AG09309 (cell line): Measurements from ENCODE around the gene PCMTD2.

Source experiments
- DNase-seq: peaks from one replicate; pipeline ENCODE4 v3.0.0-alpha.2; 2010; ENCODE audit warnings: low read depth
- H3K4me3 ChIP-seq: 2 replicates; pipeline ENCODE4 v1.5.1; 2011; ENCODE audit warnings: mild to moderate bottlenecking, low read depth, low read length, moderate library complexity; ENCODE audit not compliant: control insufficient read depth
- CTCF ChIP-seq: IDR thresholded peaks from 2 replicates; pipeline ENCODE4 v1.5.1; 2011; ENCODE audit warnings: mild to moderate bottlenecking, low read depth, low read length, inconsistent platforms; ENCODE audit not compliant: insufficient read depth, control insufficient read depth; ENCODE audit errors: missing control alignments

Gene PCMTD2

GRCh38 chr20:64237316-64237715 lies 18.2 kb upstream of the PCMTD2 start:
- H3K4me3 ChIP-seq: no peak overlapping the region
- no peak for DNase-seq
- no peak for TF ChIP-seq CTCF

- no peak for DNase-seq
- no peak for TF ChIP-seq CTCF
- no peak overlapping the region for H3K4me3 ChIP-seq
These were observed 17.3 kb upstream of the PCMTD2 start for GRCh38 chr20:64238115-64238825.

GRCh38 chr20:64238851-64239387 lies 16.6 kb upstream of the PCMTD2 start:
- TF ChIP-seq CTCF: no peak
- no peak for DNase-seq
- no peak overlapping the region for H3K4me3 ChIP-seq

GRCh38 chr20:64239449-64240242 lies 15.9 kb upstream of the PCMTD2 start:
- DNase-seq: no peak
- no peak overlapping the region for H3K4me3 ChIP-seq
- no peak for TF ChIP-seq CTCF

- no peak for DNase-seq
- no peak overlapping the region for H3K4me3 ChIP-seq
- TF ChIP-seq CTCF: no peak
These were observed 15.1 kb upstream of the PCMTD2 start for GRCh38 chr20:64240243-64241015.

- no peak for TF ChIP-seq CTCF
- DNase-seq: no peak
- no peak overlapping the region for H3K4me3 ChIP-seq
These were observed 14.5 kb upstream of the PCMTD2 start for GRCh38 chr20:64241061-64241460.
